ENCODE results near the gene PRUNE2. TPM values are rescaled to one million over a fixed set of nuclear protein-coding genes. Genes with fewer than 3 reads are reported as not detected.

Gene PRUNE2
- polyA plus RNA-seq, 1 donor (not counting 4 experiments of a cell fraction or from before 2014, with no cell fraction given), result 0.41 TPM

GRCh38 chr9:76591256-76591950 is 314.5 kb downstream of the PRUNE2 start:
- Histone ChIP-seq H3K4me1 (ENCODE audit: control insufficient read depth, extremely low read depth, insufficient read depth, low read length) (no peaks in the 10 kb centered on the region), H3K36me3 (ENCODE audit: control insufficient read depth in 2 of 2, extremely low read depth in 1 of 2, insufficient read depth in 2 of 2, low read length in 2 of 2) (no peaks in the 10 kb centered on the region), H3K4me3 (ENCODE audit: control insufficient read depth in 2 of 3, extremely low read depth in 1 of 3, insufficient read depth in 2 of 3, low read depth in 1 of 3, low read length in 3 of 3) (no peak overlapping the region), H4K20me1 (ENCODE audit: control insufficient read depth, extremely low read depth, insufficient read depth, low read length) (no peaks in the 10 kb centered on the region), H2AFZ (ENCODE audit: control insufficient read depth, low read length) (no peak overlapping the region), H3K27ac (ENCODE audit: control insufficient read depth, insufficient read depth, low read length) (no peak overlapping the region), H3K9me1 (ENCODE audit: control insufficient read depth, extremely low read depth, insufficient read depth, low read length) (no peaks in the 10 kb centered on the region), H3K9ac (ENCODE audit: control insufficient read depth, extremely low read depth, insufficient read depth, low read length) (no peak overlapping the region), H3K27me3 (ENCODE audit: control insufficient read depth, extremely low read depth, insufficient read depth, low read length) (no peaks in the 10 kb centered on the region), H3K9me3 (ENCODE audit: control insufficient read depth, low read depth, low read length) (no peaks in the 10 kb centered on the region), H3K79me2 (ENCODE audit: control insufficient read depth, insufficient read depth, low read length) (no peaks in the 10 kb centered on the region), H3K4me2 (ENCODE audit: control insufficient read depth, extremely low read depth, insufficient read depth, low read depth, low read length) (no peak overlapping the region)
- FAIRE-seq (no peak), DNase-seq (ENCODE audit: low read depth, low spot score) (no peak)
- TF ChIP-seq EZH2 (IDR thresholded peaks at IDR 0.05; ENCODE audit: low read length) (no peak), CTCF (optimal IDR thresholded peaks at IDR 0.05 in 1 of 3, IDR thresholded peaks at IDR 0.05 in 1 of 3, conservative IDR thresholded peaks at IDR 0.05 in 1 of 3; ENCODE audit: extremely low read depth in 1 of 3, insufficient read depth in 2 of 3, low read length in 3 of 3) (no peak)
- dilution Hi-C loops (cut with MboI; ENCODE audit: extremely low pct_ligation_motif_present, low sequenced_read_pairs), result no loop called here

GRCh38 chr9:76588316-76588715 is 317.6 kb downstream of the PRUNE2 start:
- no peak overlapping the region for H3K27ac ChIP-seq (ENCODE audit: control insufficient read depth, insufficient read depth, low read length)
- no peaks in the 10 kb centered on the region for H3K27me3 ChIP-seq (ENCODE audit: control insufficient read depth, extremely low read depth, insufficient read depth, low read length)
- H3K4me3 ChIP-seq (ENCODE audit: control insufficient read depth in 2 of 3, extremely low read depth in 1 of 3, insufficient read depth in 2 of 3, low read depth in 1 of 3, low read length in 3 of 3), result no peak overlapping the region
- no peak overlapping the region for H2AFZ ChIP-seq (ENCODE audit: control insufficient read depth, low read length)
- dilution Hi-C loops (cut with MboI; ENCODE audit: extremely low pct_ligation_motif_present, low sequenced_read_pairs), result no loop called here
- H4K20me1 ChIP-seq (ENCODE audit: control insufficient read depth, extremely low read depth, insufficient read depth, low read length), result no peaks in the 10 kb centered on the region
- H3K4me2 ChIP-seq (ENCODE audit: control insufficient read depth, extremely low read depth, insufficient read depth, low read depth, low read length), result no peak overlapping the region
- no peak for TF ChIP-seq EZH2 (IDR thresholded peaks at IDR 0.05; ENCODE audit: low read length)
- no peak for TF ChIP-seq CTCF (optimal IDR thresholded peaks at IDR 0.05 in 1 of 3, IDR thresholded peaks at IDR 0.05 in 1 of 3, conservative IDR thresholded peaks at IDR 0.05 in 1 of 3; ENCODE audit: extremely low read depth in 1 of 3, insufficient read depth in 2 of 3, low read length in 3 of 3)
- DNase-seq (ENCODE audit: low read depth, low spot score) (no peak), FAIRE-seq (no peak)
- H3K4me1 ChIP-seq (ENCODE audit: control insufficient read depth, extremely low read depth, insufficient read depth, low read length), result no peaks in the 10 kb centered on the region
- no peaks in the 10 kb centered on the region for H3K36me3 ChIP-seq (ENCODE audit: control insufficient read depth in 2 of 2, extremely low read depth in 1 of 2, insufficient read depth in 2 of 2, low read length in 2 of 2)
- no peaks in the 10 kb centered on the region for H3K9me1 ChIP-seq (ENCODE audit: control insufficient read depth, extremely low read depth, insufficient read depth, low read length)
- H3K9ac ChIP-seq (ENCODE audit: control insufficient read depth, extremely low read depth, insufficient read depth, low read length), result no peak overlapping the region
- H3K9me3 ChIP-seq (ENCODE audit: control insufficient read depth, low read depth, low read length), result no peaks in the 10 kb centered on the region
- no peaks in the 10 kb centered on the region for H3K79me2 ChIP-seq (ENCODE audit: control insufficient read depth, insufficient read depth, low read length)

Data from keratinocyte (primary cell).